CD4-positive, alpha-beta memory T cell (primary cell): ENCODE results near the gene NUP50. TPM values are rescaled to one million over a fixed set of nuclear protein-coding genes. Genes with fewer than 3 reads are reported as not detected.

ENCODE experiments used
- CTCF ChIA-PET: fragments of 350-600 bp; sonication (Branson Sonifier 250); formaldehyde crosslinking; loops from one replicate; lab custom pipeline; 2021; ENCODE audit warnings: inconsistent platforms; ENCODE audit not compliant: partially characterized antibody; lab: Charles Lee
- POLR2A ChIA-PET: fragments of 350-600 bp; sonication (Branson Sonifier 250); formaldehyde crosslinking; loops from one replicate; lab custom pipeline; 2021; ENCODE audit not compliant: partially characterized antibody; lab: Charles Lee
- DNase-seq, 5 donors: peaks; one replicate each; pipeline versions ENCODE4 v3.0.0 to v3.0.0-alpha.2; 2020 to 2022; ENCODE audit warnings: mixed read lengths in 1 of 5
- H3K27ac ChIP-seq: one replicate; pipeline ENCODE4 v1.7.0; 2013; ENCODE audit warnings: low read depth, low read length
- H3K27me3 ChIP-seq: 2 replicates; pipeline ENCODE4 v1.7.0; 2013; ENCODE audit warnings: mild to moderate bottlenecking, low read length, moderate library complexity; ENCODE audit not compliant: insufficient read depth
- H3K36me3 ChIP-seq: 2 replicates; pipeline ENCODE4 v1.7.0; 2013; ENCODE audit warnings: mild to moderate bottlenecking, low read length, moderate library complexity; ENCODE audit not compliant: insufficient read depth
- H3K4me1 ChIP-seq: 2 replicates; pipeline ENCODE4 v1.7.0; 2013; ENCODE audit warnings: mild to moderate bottlenecking, low read length, moderate library complexity; ENCODE audit not compliant: insufficient read depth
- H3K4me3 ChIP-seq, 2 donors: one replicate each; pipeline ENCODE4 v1.7.0; 2013; ENCODE audit warnings: low read length in 2 of 2, mild to moderate bottlenecking in 1 of 2
- H3K9me3 ChIP-seq, 2 donors: one replicate each; pipeline ENCODE4 v1.7.0; 2013; ENCODE audit warnings: low read length in 2 of 2, control low read depth in 1 of 2; ENCODE audit not compliant: control insufficient read depth in 1 of 2
- H3K27ac Mint-ChIP-seq, 7 donors: one replicate each; pipeline ENCODE4 v1.8.0; 2020 to 2021; ENCODE audit warnings: mixed read lengths in 7 of 7, mild to moderate bottlenecking in 6 of 7, inconsistent platforms in 3 of 7, moderate library complexity in 3 of 7
- H3K27me3 Mint-ChIP-seq, 2 donors: one replicate each; pipeline ENCODE4 v1.8.0; 2020 to 2021; ENCODE audit warnings: mixed read lengths in 2 of 2
- H3K36me3 Mint-ChIP-seq, 2 donors: one replicate each; pipeline ENCODE4 v1.8.0; 2020 to 2021; ENCODE audit warnings: mixed read lengths in 2 of 2, inconsistent platforms in 1 of 2, mild to moderate bottlenecking in 1 of 2
- H3K4me1 Mint-ChIP-seq, 4 donors: one replicate each; pipeline ENCODE4 v1.8.0; 2020 to 2021; ENCODE audit warnings: mixed read lengths in 4 of 4, mild to moderate bottlenecking in 1 of 4
- H3K4me3 Mint-ChIP-seq, 8 donors: one replicate each; pipeline ENCODE4 v1.8.0; 2020 to 2021; ENCODE audit warnings: mixed read lengths in 8 of 8, mild to moderate bottlenecking in 7 of 8, moderate library complexity in 6 of 8, inconsistent platforms in 3 of 8
- H3K9me3 Mint-ChIP-seq, 8 donors: one replicate each; pipeline ENCODE4 v1.8.0; 2020 to 2021; ENCODE audit warnings: mixed read lengths in 8 of 8, mild to moderate bottlenecking in 5 of 8, inconsistent platforms in 3 of 8, moderate library complexity in 1 of 8
- intact Hi-C: fragments of 100-400 bp; cut with micrococcal nuclease; formaldehyde crosslinking; loops from one replicate; pipeline ENCODE4 v1.15.1; 2023
- polyA plus RNA-seq, 2 donors: library from polyadenylated mRNA; unstranded; fragments of 300-500 nt; fragmentation: Illumina TruSeq; gene quantifications; one replicate each; pipeline ENCODE4 v1.2.3, GENCODE V29; 2021
- total RNA-seq, 2 experiments: library from RNA; stranded (reverse); gene quantifications; one replicate each; pipeline ENCODE4 v1.2.3, GENCODE V29; 2021

NUP50 gene
- total and polyA plus RNA-seq, 4 experiments from 2014 or later, result 40.1 to 158 (median 103) TPM

- Histone ChIP-seq H3K4me1 (peaks cover 4% of the 10 kb centered on the region), H3K27me3 (no peaks in the 10 kb centered on the region), H3K9me3 (no peaks in the 10 kb centered on the region), H3K4me3 (no peak overlapping the region), H3K36me3 (no peaks in the 10 kb centered on the region), H3K27ac (no peak overlapping the region)
- Mint-ChIP-seq H3K27ac (peak overlapping the region in 2 of 7 donors; percentile 37 to 52), H3K4me1 (peaks cover 11 to 21% (median 16%) of the 10 kb centered on the region in 4 donors), H3K27me3 (no peaks in the 10 kb centered on the region), H3K4me3 (peak overlapping the region in 1 of 8 donors; percentile 31), H3K9me3 (no peaks in the 10 kb centered on the region), H3K36me3 (peaks cover 0 to 3% of the 10 kb centered on the region in 2 donors)
- CTCF ChIA-PET, result no interaction called here
- intact Hi-C loops, result no loop called here
- POLR2A ChIA-PET, result no interaction called here
- no peak for DNase-seq
Measured at GRCh38 chr22:45223304-45224117, 59.8 kb downstream of the NUP50 start.

- Histone ChIP-seq H3K36me3 (no peaks in the 10 kb centered on the region), H3K27ac (no peak overlapping the region), H3K9me3 (no peaks in the 10 kb centered on the region), H3K27me3 (no peaks in the 10 kb centered on the region), H3K4me1 (peaks cover under 1% of the 10 kb centered on the region), H3K4me3 (no peak overlapping the region)
- Mint-ChIP-seq H3K27me3 (no peaks in the 10 kb centered on the region), H3K4me3 (no peak overlapping the region), H3K4me1 (peaks cover 6 to 21% (median 13%) of the 10 kb centered on the region in 4 donors), H3K9me3 (no peaks in the 10 kb centered on the region), H3K27ac (peak overlapping the region in 1 of 7 donors; percentile 58), H3K36me3 (peaks cover 0 to 3% of the 10 kb centered on the region in 2 donors)
- DNase-seq, result no peak
- CTCF ChIA-PET, result no interaction called here
- POLR2A ChIA-PET, result no interaction called here
- intact Hi-C loops, result no loop called here
Measured at GRCh38 chr22:45224331-45224730, 60.6 kb downstream of the NUP50 start.

GRCh38 chr22:45224988-45225731 lies 61.4 kb downstream of the NUP50 start:
- H3K4me3 Mint-ChIP-seq, result no peak overlapping the region
- H3K9me3 Mint-ChIP-seq, result no peaks in the 10 kb centered on the region
- Histone ChIP-seq H3K27ac (no peak overlapping the region), H3K9me3 (no peaks in the 10 kb centered on the region), H3K4me1 (no peaks in the 10 kb centered on the region), H3K27me3 (no peaks in the 10 kb centered on the region), H3K36me3 (no peaks in the 10 kb centered on the region), H3K4me3 (no peak overlapping the region)
- DNase-seq, result no peak
- H3K27me3 Mint-ChIP-seq, result no peaks in the 10 kb centered on the region
- ChIA-PET CTCF (no interaction called here), POLR2A (no interaction called here)
- peaks cover 5 to 21% (median 13%) of the 10 kb centered on the region in 4 donors for H3K4me1 Mint-ChIP-seq
- peaks cover 0 to 3% of the 10 kb centered on the region in 2 donors for H3K36me3 Mint-ChIP-seq
- intact Hi-C loops, result no loop called here
- H3K27ac Mint-ChIP-seq, result no peak overlapping the region

GRCh38 chr22:45225732-45226502 lies 62.2 kb downstream of the NUP50 start:
- Histone ChIP-seq H3K4me3 (no peak overlapping the region), H3K9me3 (no peaks in the 10 kb centered on the region), H3K27me3 (no peaks in the 10 kb centered on the region), H3K4me1 (no peaks in the 10 kb centered on the region), H3K36me3 (no peaks in the 10 kb centered on the region), H3K27ac (no peak overlapping the region)
- no peak overlapping the region for H3K27ac Mint-ChIP-seq
- H3K9me3 Mint-ChIP-seq, result no peaks in the 10 kb centered on the region
- intact Hi-C loops, result no loop called here
- H3K4me3 Mint-ChIP-seq, result no peak overlapping the region
- H3K4me1 Mint-ChIP-seq, result peaks cover 4 to 21% (median 13%) of the 10 kb centered on the region in 4 donors
- no peaks in the 10 kb centered on the region for H3K27me3 Mint-ChIP-seq
- H3K36me3 Mint-ChIP-seq, result peaks cover 0 to 3% of the 10 kb centered on the region in 2 donors
- ChIA-PET CTCF (no interaction called here), POLR2A (no interaction called here)
- DNase-seq, result no peak

GRCh38 chr22:45226503-45227186 lies 62.9 kb downstream of the NUP50 start:
- H3K4me1 ChIP-seq, result no peaks in the 10 kb centered on the region
- Mint-ChIP-seq H3K9me3 (no peaks in the 10 kb centered on the region), H3K4me1 (peaks cover 5 to 25% (median 13%) of the 10 kb centered on the region in 4 donors), H3K27me3 (no peaks in the 10 kb centered on the region), H3K27ac (peak overlapping the region in 1 of 7 donors; percentile 27), H3K4me3 (no peak overlapping the region), H3K36me3 (peaks cover 3 to 4% of the 10 kb centered on the region in 2 donors)
- intact Hi-C loops, result no loop called here
- no peaks in the 10 kb centered on the region for H3K27me3 ChIP-seq
- H3K36me3 ChIP-seq, result no peaks in the 10 kb centered on the region
- H3K9me3 ChIP-seq, result no peaks in the 10 kb centered on the region
- CTCF ChIA-PET, result no interaction called here
- H3K4me3 ChIP-seq, result no peak overlapping the region
- POLR2A ChIA-PET, result no interaction called here
- no peak for DNase-seq
- H3K27ac ChIP-seq, result no peak overlapping the region

GRCh38 chr22:45227645-45228400 lies 64.1 kb downstream of the NUP50 start:
- no peaks in the 10 kb centered on the region for H3K4me1 ChIP-seq
- H3K27ac Mint-ChIP-seq, result no peak overlapping the region

More at GRCh38 chr22:45227645-45228400, 64.1 kb downstream of the NUP50 start:
- ChIA-PET CTCF (interaction anchor here (1.2 kb wide), 1 partner anchor 20 kb away, joined by 3 read pairs; no protein-coding TSS in a partner anchor), POLR2A (no interaction called here)
- Mint-ChIP-seq H3K9me3 (no peaks in the 10 kb centered on the region), H3K4me3 (no peak overlapping the region), H3K4me1 (peaks cover 2 to 25% (median 10%) of the 10 kb centered on the region in 4 donors), H3K27me3 (no peaks in the 10 kb centered on the region), H3K36me3 (peaks cover 3 to 4% of the 10 kb centered on the region in 2 donors)
- intact Hi-C loops, result no loop called here
- no peak overlapping the region for H3K27ac ChIP-seq
- no peaks in the 10 kb centered on the region for H3K9me3 ChIP-seq
- no peak for DNase-seq
- H3K27me3 ChIP-seq, result no peaks in the 10 kb centered on the region
- no peak overlapping the region for H3K4me3 ChIP-seq
- H3K36me3 ChIP-seq, result no peaks in the 10 kb centered on the region
